Measurements from ENCODE around the gene SLC24A4.
"Not testable (repeated sequence)": the region's sequence is repeated elsewhere in the genome, so short reads cannot be mapped to it uniquely, and the experiment has no call there.

Gene SLC24A4

GRCh38 chr14:92373336-92373735 lies 50.4 kb downstream of the SLC24A4 start:
- no peak for DNase-seq

GRCh38 chr14:92380131-92380530 lies 57.2 kb downstream of the SLC24A4 start:
- no peak for DNase-seq

- no peak for DNase-seq
Observed at GRCh38 chr14:92380582-92380981, 57.6 kb downstream of the SLC24A4 start.

GRCh38 chr14:92382677-92383076 lies 59.7 kb downstream of the SLC24A4 start:
- DNase-seq = no peak

- no peak for DNase-seq
Observed at GRCh38 chr14:92383805-92384204, 60.8 kb downstream of the SLC24A4 start.

- no peak for DNase-seq
Observed at GRCh38 chr14:92384461-92385133, 61.6 kb downstream of the SLC24A4 start.

- DNase-seq = no peak
Observed at GRCh38 chr14:92385561-92385960, 62.6 kb downstream of the SLC24A4 start.

- no peak for DNase-seq
Observed at GRCh38 chr14:92386165-92386564, 63.2 kb downstream of the SLC24A4 start.

GRCh38 chr14:92386637-92387036 lies 63.7 kb downstream of the SLC24A4 start:
- DNase-seq = peak; percentile 82

GRCh38 chr14:92387578-92387977 lies 64.6 kb downstream of the SLC24A4 start:
- no peak for DNase-seq

- no peak for DNase-seq
Observed at GRCh38 chr14:92389598-92390158, 66.7 kb downstream of the SLC24A4 start.

GRCh38 chr14:92391726-92392125 lies 68.8 kb downstream of the SLC24A4 start:
- DNase-seq = peak; percentile 63

GRCh38 chr14:92392711-92393110 lies 69.7 kb downstream of the SLC24A4 start:
- peak; percentile 78 for DNase-seq

- DNase-seq = no peak
Observed at GRCh38 chr14:92397150-92397952, 74.4 kb downstream of the SLC24A4 start.

GRCh38 chr14:92397953-92398564 lies 75.1 kb downstream of the SLC24A4 start:
- no peak for DNase-seq

GRCh38 chr14:92398888-92399636 lies 76.1 kb downstream of the SLC24A4 start:
- DNase-seq = no peak

GRCh38 chr14:92400579-92401444 lies 77.8 kb downstream of the SLC24A4 start:
- DNase-seq = peak; percentile 98

- DNase-seq = no peak
Observed at GRCh38 chr14:92401561-92401960, 78.6 kb downstream of the SLC24A4 start.

- not testable (repeated sequence) for DNase-seq
Observed at GRCh38 chr14:92402500-92402899, 79.5 kb downstream of the SLC24A4 start.

GRCh38 chr14:92404018-92404417 lies 81.1 kb downstream of the SLC24A4 start:
- DNase-seq = no peak

GRCh38 chr14:92404421-92404820 lies 81.5 kb downstream of the SLC24A4 start:
- no peak for DNase-seq

- DNase-seq = no peak
Observed at GRCh38 chr14:92404938-92405337, 82.0 kb downstream of the SLC24A4 start.
